Colon (tissue), 2 donors: ENCODE results near the gene RRAGA.
"Not testable (repeated sequence)": the region's sequence is repeated elsewhere in the genome, so short reads cannot be mapped to it uniquely, and the experiment has no call there.

Experiments used
- FAIRE-seq: peaks from 2 replicates; lab custom pipeline; 2012; peaks lifted over from hg19 to GRCh38; lab: Jason Lieb, UNC
- donor health status: control.
- donor health status: control.

RRAGA gene, protein sequence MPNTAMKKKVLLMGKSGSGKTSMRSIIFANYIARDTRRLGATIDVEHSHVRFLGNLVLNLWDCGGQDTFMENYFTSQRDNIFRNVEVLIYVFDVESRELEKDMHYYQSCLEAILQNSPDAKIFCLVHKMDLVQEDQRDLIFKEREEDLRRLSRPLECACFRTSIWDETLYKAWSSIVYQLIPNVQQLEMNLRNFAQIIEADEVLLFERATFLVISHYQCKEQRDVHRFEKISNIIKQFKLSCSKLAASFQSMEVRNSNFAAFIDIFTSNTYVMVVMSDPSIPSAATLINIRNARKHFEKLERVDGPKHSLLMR

DNA sequence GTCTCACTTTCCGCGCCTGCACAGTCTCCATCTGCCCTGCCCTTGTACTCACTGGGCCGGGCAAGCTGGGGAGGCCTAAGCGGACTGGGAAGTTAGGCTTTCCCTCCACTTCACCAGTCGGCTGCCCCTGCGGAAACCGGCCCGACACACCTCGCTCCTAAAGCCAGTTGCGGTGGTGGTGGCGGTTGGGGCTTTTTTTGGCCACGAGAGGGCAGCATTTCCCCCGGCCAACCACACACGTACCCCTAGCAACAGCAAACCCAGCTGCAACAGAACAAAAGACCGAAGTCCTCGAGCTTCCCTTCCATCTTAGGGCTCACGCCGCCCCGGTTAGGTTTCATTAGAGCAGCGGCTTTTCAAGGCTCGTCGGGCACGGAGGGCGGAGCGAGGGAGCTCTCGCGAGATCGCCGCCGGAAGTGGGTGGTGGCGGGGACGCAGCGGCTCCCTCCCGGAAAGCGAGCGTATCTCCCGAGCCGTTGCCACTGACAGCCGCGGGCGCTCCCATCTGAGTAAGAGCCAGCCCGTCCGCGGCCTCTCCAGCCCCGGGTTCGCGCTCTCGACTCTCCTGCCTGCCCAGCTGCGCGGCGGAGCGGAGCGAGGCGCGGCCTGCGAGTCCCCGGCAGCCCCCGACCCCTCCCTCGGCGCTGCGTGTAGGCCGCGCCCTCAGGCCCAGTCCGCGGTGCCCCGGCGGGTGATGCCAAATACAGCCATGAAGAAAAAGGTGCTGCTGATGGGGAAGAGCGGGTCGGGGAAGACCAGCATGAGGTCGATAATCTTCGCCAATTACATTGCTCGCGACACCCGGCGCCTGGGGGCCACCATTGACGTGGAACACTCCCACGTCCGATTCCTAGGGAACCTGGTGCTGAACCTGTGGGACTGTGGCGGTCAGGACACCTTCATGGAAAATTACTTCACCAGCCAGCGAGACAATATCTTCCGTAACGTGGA lies at the start of gene RRAGA:
Gene RRAGA, plus strand, starts transcription at position 462 of the 951 bp plus-strand sequence. Its CDS starts 233 bp downstream, at position 695.
- no peak for FAIRE-seq

DNA sequence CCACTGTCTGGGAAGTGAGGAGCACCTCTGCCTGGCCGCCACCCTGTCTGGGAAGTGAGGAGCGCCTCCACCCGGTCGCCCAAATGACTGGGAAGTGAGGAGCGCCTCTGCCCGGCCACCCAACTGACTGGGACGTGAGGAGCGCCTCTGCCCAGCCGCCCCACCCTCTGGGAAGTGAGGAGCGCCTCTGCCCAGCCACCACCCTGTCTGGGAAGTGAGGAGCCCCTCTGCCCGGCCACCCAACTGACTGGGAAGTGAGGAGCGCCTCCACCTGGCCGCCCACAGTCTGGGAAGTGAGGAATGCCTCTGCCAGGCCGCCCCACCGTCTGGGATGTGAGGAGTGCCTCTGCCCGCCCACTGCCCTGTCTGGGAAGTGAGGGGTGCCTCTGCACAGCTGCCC lies 49.1 kb upstream of the RRAGA start:
- FAIRE-seq = no peak

DNA sequence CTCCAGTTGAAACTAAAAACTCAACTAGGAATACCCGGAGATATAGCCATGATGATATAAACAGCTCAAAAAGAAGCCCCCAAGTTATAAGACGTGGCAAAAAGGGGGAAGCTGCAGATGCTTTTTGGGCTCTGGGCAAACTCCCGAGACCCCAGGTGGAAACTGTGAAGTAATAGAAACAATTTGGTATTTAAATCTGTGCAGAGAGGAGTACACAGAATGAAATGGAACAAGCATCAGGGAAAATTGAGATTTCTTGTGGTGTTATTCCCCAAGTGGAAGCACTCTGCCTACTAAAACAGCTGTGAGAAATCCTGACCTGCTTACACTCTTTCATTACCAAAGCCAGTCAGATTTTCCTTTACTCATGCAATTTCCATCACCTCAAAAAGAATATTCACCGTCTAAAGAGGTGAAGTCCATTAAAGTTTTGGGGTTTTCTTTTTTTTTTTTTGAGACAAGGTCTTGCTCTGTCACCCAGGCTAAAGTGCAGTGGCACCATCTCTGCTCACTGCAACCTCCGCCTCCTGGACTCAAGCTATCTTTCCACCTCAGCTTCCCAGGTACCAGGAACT lies 39.7 kb upstream of the RRAGA start:
- FAIRE-seq = no peak

DNA sequence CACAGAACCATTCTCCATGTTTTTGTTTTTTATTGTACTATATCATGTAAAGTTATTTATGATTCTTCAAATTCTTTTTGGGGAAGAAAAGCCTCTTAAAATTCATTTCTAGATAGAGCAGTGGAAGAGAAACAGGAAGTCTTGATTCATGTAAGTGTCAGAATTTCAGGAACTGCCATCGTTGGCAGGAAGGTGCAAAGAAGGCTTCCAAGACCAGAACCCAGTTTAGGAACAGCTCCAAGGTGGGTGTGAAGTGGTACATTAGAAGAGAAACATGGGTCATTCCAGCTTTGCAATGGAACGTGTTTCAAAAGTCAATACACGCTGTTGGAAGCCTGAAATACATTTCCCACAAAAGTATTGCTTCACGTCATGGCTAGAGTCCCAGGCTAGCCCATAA lies 31.0 kb upstream of the RRAGA start:
- FAIRE-seq = no peak

DNA sequence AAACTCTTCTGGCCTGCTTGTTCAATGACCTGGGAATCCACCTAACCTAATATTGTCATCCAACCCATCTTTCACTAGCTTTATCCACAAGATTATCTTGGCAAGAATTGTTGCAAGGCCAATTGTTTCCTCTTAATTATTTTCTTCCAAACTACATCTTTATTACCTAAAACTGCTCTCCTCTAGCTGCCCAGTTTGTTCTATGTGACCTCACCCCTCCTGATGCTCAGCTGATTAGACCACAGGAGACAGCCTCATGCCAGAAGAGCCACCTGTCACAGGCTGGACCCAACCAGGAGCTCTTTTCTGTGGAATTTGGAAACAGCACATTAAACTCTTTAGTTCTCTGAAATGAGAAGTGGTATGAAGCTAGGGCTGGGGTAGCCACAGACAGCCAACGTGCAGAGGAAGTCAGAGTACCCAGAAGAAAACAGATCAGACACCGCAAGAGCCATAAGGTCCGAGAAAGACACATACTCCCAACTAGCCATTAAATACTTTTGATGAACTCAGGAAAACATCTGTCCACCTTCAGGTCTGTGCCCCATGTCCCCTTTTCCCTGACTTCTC lies 28.3 kb upstream of the RRAGA start:
- no peak for FAIRE-seq

DNA sequence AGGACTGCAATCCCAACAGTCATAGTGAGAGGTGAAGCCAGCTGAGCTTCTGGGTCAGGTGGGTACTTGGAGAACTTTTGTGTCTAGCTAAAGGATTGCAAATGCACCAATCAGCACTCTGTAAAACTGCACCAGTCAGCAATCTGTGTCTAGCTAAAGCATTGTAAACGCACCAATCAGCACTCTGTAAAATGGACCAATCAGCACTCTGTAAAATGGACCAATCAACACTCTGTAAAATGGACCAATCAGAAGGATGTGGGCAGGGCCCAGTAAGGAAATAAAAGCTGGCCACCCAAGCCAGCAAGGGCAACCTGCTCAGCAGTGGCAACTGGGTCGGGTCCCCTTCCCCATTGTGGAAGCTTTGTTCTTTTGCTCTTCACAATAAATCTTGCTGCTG lies 27.6 kb upstream of the RRAGA start:
- FAIRE-seq = not testable (repeated sequence)

DNA sequence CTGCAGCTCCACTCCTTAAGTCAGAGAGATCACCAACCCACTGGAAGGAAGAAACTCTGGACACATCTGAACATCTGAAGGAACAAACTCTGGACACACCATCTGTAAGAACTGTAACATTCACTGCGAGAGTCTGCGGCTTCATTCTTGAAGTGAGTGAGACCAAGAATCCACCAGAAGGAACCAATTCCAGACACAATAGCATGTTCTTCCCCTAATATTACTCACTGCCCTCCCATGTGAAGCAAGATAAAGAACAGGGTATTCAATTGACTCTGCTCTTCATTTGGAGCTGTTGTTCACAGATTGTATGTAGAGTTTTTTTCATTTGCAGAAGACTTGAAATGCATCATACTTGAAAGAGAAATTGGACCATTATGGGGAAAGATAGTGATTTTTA lies 27.0 kb upstream of the RRAGA start:
- no peak for FAIRE-seq

DNA sequence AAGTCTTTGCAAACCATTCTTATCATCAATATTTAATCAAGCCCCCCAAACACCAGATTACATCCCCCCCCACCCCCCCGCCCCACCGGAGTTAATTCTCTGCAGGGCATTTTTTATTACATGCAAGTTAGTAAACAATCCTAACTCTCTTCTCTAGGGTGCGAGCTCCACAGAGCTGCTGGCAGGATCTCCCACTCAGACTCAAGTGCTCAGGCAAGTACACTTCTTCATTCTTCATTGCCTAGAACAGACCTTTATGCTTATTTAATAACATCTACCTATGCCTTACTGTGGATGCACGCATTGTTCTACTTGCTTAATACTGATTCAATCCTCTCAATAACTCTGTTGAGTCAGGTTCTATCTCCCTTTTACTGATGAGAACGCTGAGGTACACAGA lies 26.1 kb upstream of the RRAGA start:
- no peak for FAIRE-seq

DNA sequence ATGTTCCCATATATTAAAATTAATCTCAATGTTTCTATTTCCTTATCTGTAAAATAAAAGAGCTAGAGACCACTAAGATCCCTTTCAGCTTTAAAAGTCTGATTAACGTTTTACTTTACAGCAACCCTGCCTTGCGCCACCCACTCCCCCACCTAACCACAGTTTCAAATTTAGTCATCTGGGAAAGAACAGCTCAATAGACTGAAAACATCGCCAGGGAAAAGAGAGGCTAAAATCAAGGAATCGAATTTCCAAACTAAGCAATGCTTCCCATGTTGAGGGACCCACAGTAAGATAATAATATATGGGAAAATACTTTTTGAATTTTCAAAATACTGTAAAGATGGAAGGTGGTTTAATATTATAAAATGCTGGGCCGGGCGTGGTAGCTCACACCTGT lies 22.9 kb upstream of the RRAGA start:
- no peak for FAIRE-seq

DNA sequence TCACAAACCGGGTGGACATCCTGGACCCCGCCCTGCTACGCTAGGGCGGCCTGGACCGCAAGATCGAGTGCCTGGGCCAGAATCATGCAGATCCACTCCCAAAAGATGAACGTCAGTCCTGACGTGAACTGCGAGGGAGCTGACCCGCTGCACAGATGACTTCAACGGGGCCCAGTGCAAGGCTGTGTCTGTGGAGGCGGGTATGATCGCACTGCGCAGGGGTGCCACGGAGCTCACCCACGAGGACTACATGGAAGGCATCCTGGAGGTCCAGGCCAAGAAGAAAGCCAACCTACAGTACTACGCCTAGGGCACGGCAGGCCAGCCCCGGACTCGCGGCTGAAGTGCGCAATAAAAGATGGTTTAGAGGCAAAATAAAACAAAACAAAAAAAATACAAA lies 21.4 kb upstream of the RRAGA start:
- no peak for FAIRE-seq

DNA sequence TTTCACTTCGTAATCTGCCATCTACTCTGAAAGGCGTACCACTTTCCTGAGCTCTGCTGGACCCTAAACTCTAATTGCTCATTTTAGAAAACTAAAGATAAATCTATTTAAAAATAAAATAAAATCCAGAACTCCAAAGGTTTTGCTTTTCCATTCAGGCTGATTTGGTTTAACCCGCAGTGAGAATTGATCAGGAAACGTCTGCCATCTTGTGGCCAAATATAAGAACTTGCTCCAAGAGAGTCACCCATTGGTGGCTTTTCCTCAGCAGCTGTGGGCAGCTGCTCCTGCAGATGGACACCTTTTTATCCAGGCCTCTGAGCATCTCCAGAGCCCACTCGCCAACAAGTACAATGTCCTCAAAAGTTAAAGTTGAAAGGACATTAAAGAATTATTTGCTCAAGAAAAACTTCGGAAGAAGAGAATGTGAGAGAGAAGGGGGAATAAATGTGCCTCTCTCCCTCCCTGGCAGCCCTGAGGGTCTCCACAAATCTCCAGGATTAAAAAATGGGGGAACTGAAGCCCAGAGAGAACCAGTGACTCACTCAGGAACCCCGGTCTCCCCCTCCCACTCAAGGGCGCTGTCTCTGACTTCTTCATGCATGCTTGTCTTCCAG lies 20.3 kb upstream of the RRAGA start:
- peak; percentile 72 for FAIRE-seq

DNA sequence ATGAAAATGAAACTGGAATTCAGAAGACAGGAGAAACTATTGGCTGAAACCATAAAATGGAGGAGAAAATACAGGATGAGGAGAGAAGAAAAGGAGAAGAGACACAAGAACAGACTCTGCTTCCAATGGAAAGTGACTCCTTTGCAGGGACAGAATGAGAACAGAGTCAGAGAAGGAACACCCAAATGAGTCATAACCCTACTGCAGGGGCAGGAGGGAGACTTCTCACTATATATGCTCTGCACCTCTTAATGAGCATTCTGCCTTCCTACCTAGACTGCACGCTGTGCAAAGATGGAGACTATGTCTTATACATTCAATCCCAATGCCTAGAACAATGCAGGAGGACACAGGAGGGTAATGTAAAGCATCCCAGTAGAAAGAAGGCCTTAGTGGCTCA lies 18.3 kb upstream of the RRAGA start:
- no peak for FAIRE-seq

DNA sequence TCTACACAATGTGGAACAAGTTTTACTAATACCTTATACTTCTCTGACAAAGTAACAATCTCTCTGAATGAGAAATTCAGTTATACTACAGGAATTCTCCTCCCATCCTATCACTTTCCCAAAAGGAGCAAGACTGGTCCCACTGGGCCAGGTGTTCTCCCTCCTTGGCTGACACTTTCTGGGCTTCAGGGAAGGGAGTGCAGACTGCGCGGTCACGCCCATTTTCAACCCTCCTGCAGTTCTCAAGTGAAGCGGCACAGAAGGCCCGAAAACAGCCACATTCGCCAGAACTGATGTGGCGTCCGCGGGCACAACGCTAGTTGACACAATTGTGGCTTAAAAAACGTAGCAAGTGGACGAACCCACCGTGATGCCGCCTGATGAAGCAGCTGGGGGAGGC lies 16.8 kb upstream of the RRAGA start:
- no peak for FAIRE-seq

DNA sequence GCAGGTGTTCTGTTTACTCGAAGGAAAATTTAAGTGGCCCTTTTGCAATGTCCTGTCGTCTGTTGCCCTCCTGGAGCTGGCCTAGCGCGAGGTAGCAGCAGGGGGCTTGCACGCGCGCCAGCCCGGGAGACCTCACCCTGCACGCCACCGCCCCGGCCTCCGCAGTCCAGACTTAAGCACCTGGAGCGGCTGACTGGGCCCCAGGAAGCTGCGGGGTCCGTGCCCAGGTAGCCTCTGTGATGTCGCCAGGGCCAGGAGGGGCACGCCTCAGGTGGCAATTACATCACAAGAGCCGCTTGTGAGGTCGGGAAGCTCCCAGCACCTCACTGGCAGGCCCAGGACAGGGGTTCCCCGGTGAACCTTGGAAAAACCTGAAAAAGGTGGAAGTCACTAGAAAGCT lies 16.2 kb upstream of the RRAGA start, which contains the start of gene SAXO1:
Gene SAXO1, minus strand, starts transcription at position 195 of the 400 bp plus-strand sequence. CDS start 301 bp downstream, outside the sequence.
- no peak for FAIRE-seq

DNA sequence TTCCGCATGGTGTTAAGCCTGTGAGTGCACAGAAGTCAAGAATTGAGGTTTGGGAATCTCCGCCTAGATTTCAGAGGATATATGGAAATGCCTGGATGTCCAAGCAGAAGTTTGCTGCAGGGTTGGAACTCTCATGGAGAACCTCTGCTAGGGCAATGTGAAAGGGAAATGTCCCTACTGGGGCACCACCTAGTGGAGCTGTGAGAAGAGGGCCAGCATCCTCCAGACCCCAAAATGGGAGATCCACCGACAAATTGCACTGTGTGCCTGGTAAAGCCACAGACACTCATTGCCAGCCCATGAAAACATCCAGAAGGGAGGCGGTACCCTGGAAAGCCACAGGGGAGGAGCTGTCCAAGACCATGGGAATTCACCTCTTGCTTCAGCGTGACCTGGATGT lies 12.6 kb upstream of the RRAGA start:
- no peak for FAIRE-seq

DNA sequence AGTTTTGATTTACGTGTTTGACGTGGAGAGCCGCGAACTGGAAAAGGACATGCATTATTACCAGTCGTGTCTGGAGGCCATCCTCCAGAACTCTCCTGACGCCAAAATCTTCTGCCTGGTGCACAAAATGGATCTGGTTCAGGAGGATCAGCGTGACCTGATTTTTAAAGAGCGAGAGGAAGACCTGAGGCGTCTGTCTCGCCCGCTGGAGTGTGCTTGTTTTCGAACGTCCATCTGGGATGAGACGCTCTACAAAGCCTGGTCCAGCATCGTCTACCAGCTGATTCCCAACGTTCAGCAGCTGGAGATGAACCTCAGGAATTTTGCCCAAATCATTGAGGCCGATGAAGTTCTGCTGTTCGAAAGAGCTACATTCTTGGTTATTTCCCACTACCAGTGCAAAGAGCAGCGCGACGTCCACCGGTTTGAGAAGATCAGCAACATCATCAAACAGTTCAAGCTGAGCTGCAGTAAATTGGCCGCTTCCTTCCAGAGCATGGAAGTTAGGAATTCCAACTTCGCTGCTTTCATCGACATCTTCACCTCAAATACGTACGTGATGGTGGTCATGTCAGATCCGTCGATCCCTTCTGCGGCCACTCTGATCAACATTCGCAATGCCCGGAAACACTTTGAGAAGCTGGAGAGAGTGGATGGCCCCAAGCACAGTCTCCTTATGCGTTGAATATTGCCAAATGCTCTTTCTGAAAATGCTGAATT lies 850 bp downstream of the RRAGA start:
- no peak for FAIRE-seq

DNA sequence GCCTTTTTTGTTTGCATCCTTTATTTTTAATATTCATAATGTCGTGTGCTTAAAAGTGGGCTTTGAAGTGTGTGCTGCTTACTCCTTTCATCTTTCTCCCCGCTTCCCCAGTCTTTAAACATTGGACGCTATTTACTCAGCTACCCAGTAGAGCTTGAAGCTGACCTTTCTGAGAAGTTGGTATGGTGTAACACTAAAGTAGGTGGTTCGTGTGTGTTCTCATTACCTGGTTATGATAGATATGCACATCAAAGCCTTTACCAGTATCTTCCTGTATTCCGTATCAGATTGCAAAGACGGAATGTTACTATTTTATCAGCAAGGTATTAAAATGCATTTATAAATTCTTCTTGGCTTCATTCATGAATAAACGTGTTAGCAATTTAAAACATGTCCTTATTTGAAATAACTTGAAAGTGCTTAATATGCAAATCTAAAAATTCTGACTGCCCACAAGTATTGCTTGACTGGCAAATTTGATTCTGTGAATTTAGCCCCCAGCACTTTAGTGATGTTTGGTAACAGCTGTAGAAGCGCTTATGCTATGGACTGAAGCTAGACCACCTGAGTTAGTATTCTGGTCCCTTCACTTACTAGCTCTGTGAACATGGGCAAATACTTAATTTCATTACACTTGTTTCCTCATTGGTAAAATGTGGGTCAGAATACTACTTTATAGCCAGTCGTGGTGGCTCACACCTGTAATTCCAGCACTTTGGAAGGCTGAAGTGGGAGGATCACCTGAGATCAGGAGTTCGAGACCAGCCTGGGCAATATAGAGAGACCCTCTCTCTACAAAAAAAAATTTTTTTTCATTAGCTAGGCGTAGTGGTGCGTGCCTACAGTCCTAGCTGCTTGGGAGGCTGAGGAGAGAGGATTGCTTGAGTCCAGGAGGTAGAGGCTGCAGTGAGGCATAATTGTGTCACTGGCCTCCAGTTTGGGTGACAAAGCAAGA lies 1.7 kb downstream of the RRAGA start:
- FAIRE-seq = no peak

DNA sequence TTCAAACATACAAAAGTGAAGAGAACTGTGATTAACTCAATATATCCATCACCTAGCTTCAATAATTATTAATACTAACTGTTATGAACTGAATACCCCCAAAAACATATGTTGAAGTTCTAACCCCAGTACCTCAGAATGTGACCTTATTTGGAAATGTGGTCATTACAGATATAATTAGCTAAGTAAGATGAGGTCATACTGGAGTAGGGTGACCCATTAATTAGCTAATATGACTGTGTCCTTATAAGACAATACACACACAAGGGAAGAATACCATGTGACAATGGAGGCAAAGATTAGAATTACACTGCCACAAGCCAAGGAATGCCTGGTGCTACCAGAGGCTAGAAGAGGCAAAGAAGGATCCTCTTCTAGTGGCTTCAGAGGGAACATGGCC lies 7.8 kb downstream of the RRAGA start:
- no peak for FAIRE-seq

DNA sequence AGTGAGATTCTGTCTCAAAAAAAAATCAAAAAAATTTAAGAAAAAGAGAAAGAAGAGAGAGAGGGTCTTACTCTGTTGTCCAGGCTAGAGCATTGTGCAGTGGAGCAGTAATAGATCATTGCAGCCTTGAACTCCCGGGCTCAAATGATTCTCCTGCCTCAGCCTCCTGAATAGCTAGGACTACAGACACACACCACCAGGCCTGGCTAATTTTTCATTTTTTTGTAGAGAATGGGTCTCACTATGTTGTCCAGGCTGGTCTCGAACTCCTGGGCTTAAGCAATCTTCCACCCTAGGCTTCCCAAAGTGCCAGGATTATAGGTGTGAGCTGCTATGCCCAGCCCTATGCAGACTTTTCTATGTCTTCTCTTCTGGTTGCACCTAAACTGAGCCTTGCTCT lies 25.0 kb downstream of the RRAGA start:
- FAIRE-seq = no peak

DNA sequence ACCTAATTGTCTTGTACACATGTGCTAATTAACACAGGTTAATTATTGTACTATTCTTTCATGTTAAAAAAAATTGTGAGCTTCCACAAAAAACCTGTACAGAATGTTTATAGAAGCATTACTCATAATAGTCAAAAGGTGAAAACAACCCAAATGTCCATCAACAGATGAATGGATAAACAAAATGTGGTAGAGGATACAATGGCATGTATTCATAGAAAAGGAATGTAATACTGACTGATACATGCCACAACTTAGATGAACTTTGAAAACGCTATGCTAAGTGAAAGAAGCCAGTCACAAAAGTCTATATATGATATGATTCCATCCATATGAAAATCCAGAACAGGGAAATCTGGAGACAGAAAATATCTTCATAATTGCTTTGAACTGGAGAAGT lies 25.6 kb downstream of the RRAGA start:
- no peak for FAIRE-seq
